CD1c-positive myeloid dendritic cell (primary cell): ENCODE measurements around the gene IGFBP7.

ENCODE experiments used
- DNase-seq: peaks from one replicate; pipeline ENCODE4 v3.0.0-alpha.2; 2016; ENCODE audit errors: extremely low spot score

IGFBP7 gene

GRCh38 chr4:57095245-57095644 lies 14.9 kb downstream of the IGFBP7 start:
- no peak for DNase-seq

GRCh38 chr4:57094832-57095223 lies 15.4 kb downstream of the IGFBP7 start:
- DNase-seq = no peak

- no peak for DNase-seq
These were observed 16.0 kb downstream of the IGFBP7 start for GRCh38 chr4:57093845-57094831.

- DNase-seq = no peak
These were observed 18.5 kb downstream of the IGFBP7 start for GRCh38 chr4:57091657-57092162.

DNA sequence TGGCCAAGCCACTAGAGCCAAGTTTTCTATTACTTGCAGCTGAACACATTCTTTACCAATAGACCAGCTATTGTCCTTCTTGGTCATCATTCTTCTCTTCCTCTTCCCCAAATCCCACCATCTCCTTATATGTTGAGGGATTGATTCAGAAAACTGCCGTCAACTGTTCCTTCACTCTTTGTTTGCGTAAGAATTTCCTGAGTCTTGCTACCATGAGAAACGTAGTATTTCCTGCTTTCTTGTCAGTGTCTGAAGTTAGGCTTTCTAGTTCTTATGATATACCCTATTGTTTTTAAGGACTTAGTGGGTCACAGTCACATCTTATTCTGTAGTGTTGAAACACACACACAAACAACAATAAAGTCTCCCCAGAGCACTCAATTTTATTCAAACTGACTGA lies 20.1 kb downstream of the IGFBP7 start:
- no peak for DNase-seq

GRCh38 chr4:57089549-57089948 lies 20.6 kb downstream of the IGFBP7 start:
- DNase-seq = no peak

DNA sequence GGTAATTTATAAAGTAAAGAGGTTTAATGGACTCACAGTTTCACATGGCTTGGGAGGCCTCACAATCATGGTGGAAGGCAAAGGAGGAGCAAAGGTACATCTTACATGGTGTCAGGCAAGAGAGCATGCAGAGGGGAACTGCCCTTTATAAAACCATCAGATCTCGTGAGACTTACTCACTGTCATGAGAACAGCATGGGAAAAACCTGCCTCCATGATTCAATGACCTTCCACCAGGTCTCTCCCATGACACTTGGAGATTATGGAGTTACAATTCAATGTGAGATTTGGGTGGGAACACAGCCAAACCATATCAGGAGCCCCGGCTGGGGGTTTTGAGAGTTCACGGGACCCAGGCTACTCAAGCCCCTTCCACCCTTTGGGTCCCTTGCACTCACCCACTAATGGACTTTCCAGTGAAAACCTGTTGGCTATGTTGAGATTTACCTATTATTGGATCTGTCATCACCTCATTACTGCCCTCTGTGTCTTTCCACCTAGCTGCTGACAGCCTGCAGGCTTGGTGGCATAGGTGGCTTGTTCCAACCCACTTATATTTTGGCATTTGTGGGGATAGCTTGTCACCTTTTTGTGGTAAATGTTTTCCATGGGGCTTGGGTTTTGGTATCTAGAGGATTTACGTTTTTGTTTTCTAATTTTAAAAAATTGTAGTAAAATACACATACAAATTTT lies 24.0 kb downstream of the IGFBP7 start:
- no peak for DNase-seq

DNA sequence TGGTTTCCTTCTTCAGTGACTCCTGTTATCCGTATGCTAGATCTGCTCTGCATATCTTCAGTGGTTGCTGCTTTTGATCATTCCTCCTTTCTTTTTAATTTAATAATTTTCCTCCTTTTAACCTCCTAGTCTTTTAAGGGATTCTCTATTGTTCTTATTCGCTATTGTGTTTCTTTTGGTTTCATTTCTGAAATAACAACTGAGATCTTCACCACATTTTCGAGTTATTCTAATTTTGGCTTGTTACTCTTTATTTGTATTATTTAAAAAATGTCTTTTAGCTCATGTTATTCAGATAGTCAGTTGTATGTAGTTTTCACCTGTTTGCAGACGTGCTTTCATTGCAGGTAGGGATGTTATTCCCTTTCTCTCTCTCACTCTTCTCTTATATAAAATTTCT lies 24.9 kb downstream of the IGFBP7 start:
- no peak for DNase-seq

DNA sequence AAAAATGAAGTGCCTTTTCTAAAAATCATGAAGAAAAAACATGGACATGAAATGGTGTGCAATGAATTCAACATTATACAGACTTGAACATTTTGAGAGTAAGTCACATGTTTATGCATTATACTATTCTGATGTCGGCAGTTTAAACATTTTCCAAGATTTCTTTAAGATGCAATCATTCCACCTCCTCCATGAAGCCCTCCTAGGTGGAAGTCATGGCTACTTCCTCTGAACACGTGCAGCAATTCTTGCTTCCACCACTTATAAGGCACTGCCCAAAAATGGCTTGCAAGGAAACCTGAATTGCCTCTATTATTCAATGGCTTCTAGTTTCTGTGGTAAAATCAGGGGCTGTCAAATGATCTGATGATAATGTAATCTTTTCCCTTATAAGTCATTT lies 25.8 kb downstream of the IGFBP7 start:
- no peak for DNase-seq

GRCh38 chr4:57083090-57083489 lies 27.1 kb downstream of the IGFBP7 start:
- no peak for DNase-seq

- DNase-seq = no peak
These were observed 28.2 kb downstream of the IGFBP7 start for GRCh38 chr4:57081651-57082621.

GRCh38 chr4:57080781-57081650 lies 29.2 kb downstream of the IGFBP7 start:
- no peak for DNase-seq

- no peak for DNase-seq
These were observed 31.3 kb downstream of the IGFBP7 start for GRCh38 chr4:57078685-57079521.

GRCh38 chr4:57077550-57078343 lies 32.4 kb downstream of the IGFBP7 start:
- DNase-seq = no peak

- no peak for DNase-seq
These were observed 33.5 kb downstream of the IGFBP7 start for GRCh38 chr4:57076646-57077045.

DNA sequence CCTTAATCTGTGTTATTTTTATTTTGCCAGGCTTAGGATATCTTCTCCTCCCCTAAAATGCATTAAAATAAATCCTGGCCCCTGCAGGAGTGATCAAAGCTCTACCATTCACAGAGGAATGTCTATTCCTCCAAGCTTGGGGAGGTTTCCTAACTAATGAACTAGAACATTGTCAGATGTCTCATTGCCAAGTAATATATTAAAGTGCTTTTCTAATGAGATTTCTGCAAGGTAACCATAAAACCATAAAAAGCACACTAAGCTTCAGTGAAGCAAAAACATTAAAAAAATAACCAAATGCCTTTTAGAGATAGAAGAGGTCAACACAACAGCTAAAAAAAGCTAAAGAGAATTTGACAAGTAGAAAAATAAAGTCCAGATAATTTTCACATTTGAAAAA lies 34.8 kb downstream of the IGFBP7 start:
- DNase-seq = no peak

- no peak for DNase-seq
These were observed 35.4 kb downstream of the IGFBP7 start for GRCh38 chr4:57074744-57075143.

- no peak for DNase-seq
These were observed 36.6 kb downstream of the IGFBP7 start for GRCh38 chr4:57073559-57073958.

- no peak for DNase-seq
These were observed 38.9 kb downstream of the IGFBP7 start for GRCh38 chr4:57071326-57071725.
